NCI-H2171 treated with DMSO at 0.1 percent for 48 hours (cell line): ENCODE results near the gene TAF9.
A peak's percentile ranks its signal among the peaks of the same experiment; 100 is the strongest.
"Not testable (repeated sequence)": the region's sequence is repeated elsewhere in the genome, so short reads cannot be mapped to it uniquely, and the experiment has no call there.

Source experiments
- DNase-seq: peaks from one replicate; lab custom pipeline; 2025; lab: John Stamatoyannopoulos, UW

The TAF9 gene

GRCh38 chr5:69369340-69370121 is at the start of gene TAF9, which contains the start of the genes AK6 and RAD17:
TSS of gene TAF9 (minus strand) at chr5:69369520. CDS start at chr5:69365737, 3,783 bp downstream.
TSS of gene AK6 (minus strand) at chr5:69369520. CDS start at chr5:69369490, 30 bp downstream.
TSS of gene RAD17 (plus strand) at chr5:69369818. CDS start at chr5:69372209, 2,391 bp downstream.
- DNase-seq, result peak; percentile 80

- no peak for DNase-seq
Observed at GRCh38 chr5:69418554-69418953, 49.2 kb upstream of the TAF9 start.

- DNase-seq, result peak; percentile 8
Observed at GRCh38 chr5:69416699-69417098, 47.4 kb upstream of the TAF9 start.

GRCh38 chr5:69416180-69416579 is 46.9 kb upstream of the TAF9 start:
- peak; percentile 5 for DNase-seq

- no peak for DNase-seq
Observed at GRCh38 chr5:69415584-69415958, 46.3 kb upstream of the TAF9 start.

GRCh38 chr5:69414885-69415583 is 45.7 kb upstream of the TAF9 start, which contains the start of gene MARVELD2:
TSS of gene MARVELD2 (plus strand) at chr5:69415116. CDS start at chr5:69419386, 4,270 bp downstream.
- DNase-seq, result peak; percentile 48

- no peak for DNase-seq
Observed at GRCh38 chr5:69404659-69405330, 35.5 kb upstream of the TAF9 start.

- no peak for DNase-seq
Observed at GRCh38 chr5:69378376-69378775, 9.1 kb upstream of the TAF9 start.

- DNase-seq, result no peak
Observed at GRCh38 chr5:69374911-69375446, 5.7 kb upstream of the TAF9 start.

- no peak for DNase-seq
Observed at GRCh38 chr5:69372394-69372793, 3.1 kb upstream of the TAF9 start.

- DNase-seq, result not testable (repeated sequence)
Observed at GRCh38 chr5:69370335-69370734, 1.0 kb upstream of the TAF9 start.

GRCh38 chr5:69368458-69369339 is 621 bp downstream of the TAF9 start:
- peak; percentile 18 for DNase-seq

- DNase-seq, result no peak
Observed at GRCh38 chr5:69367697-69368279, 1.5 kb downstream of the TAF9 start.

GRCh38 chr5:69364850-69365249 is 4.5 kb downstream of the TAF9 start:
- no peak for DNase-seq

- no peak for DNase-seq
Observed at GRCh38 chr5:69364414-69364813, 4.9 kb downstream of the TAF9 start.

- no peak for DNase-seq
Observed at GRCh38 chr5:69360442-69360841, 8.9 kb downstream of the TAF9 start.

GRCh38 chr5:69359699-69360098 is 9.6 kb downstream of the TAF9 start:
- DNase-seq, result no peak

- no peak for DNase-seq
Observed at GRCh38 chr5:69350664-69351063, 18.7 kb downstream of the TAF9 start.

GRCh38 chr5:69343083-69343482 is 26.2 kb downstream of the TAF9 start:
- no peak for DNase-seq

GRCh38 chr5:69341520-69342161 is 27.7 kb downstream of the TAF9 start:
- DNase-seq, result no peak
